GM12878 (cell line): Measurements from ENCODE around the gene NUAK2. TPM values are rescaled to one million over a fixed set of nuclear protein-coding genes. Genes with fewer than 3 reads are reported as not detected.

Experiments
- ATAC-seq: fragments of 200-7000 bp; cut with Tn5 transposase; 3 replicates; pipeline ENCODE4 v1.9.1; 2020; ENCODE audit warnings: mild to moderate bottlenecking, moderate library complexity
- BruUV-seq: library from RNA; stranded (reverse); fragments of 400-500 nt; replicated peaks from 2 replicates; lab custom pipeline; 2021; lab: Mats Ljungman, UMichigan
- CTCF ChIA-PET: fragments of 300-600 bp; sonication (Branson Sonifier 250); formaldehyde crosslinking; extraction: SDS; loops from one replicate; lab custom pipeline; 2021; ENCODE audit warnings: inconsistent platforms; lab: Yijun Ruan, JAX
- POLR2A ChIA-PET: fragments of 350-600 bp; formaldehyde crosslinking; extraction: SDS; loops from one replicate; lab custom pipeline; 2021; ENCODE audit warnings: inconsistent platforms; lab: Charles Lee
- RAD21 ChIA-PET: fragments of 300-600 bp; sonication (Branson Sonifier 250); formaldehyde crosslinking; loops from one replicate; lab custom pipeline; 2023; ENCODE audit warnings: antibody characterized with exemption; ENCODE audit not compliant: unreplicated experiment; lab: Charles Lee
- SMC1A ChIA-PET: fragments of 300-600 bp; sonication (Branson Sonifier 250); formaldehyde crosslinking; loops from one replicate; lab custom pipeline; 2023; ENCODE audit not compliant: unreplicated experiment, uncharacterized antibody; lab: Charles Lee
- DNase-seq: peaks from one replicate; pipeline ENCODE4 v3.0.0-alpha.2; 2011; ENCODE audit warnings: low read depth, low spot score
- FAIRE-seq: peaks from 3 replicates; lab custom pipeline; 2011; peaks lifted over from hg19 to GRCh38; lab: Jason Lieb, UNC
- H2AFZ ChIP-seq: 2 replicates; pipeline ENCODE4 v1.6.0; 2011; ENCODE audit warnings: low read depth, low read length, control low read depth; ENCODE audit not compliant: control insufficient read depth
- H3K27ac ChIP-seq: 2 replicates; pipeline ENCODE4 v1.5.1; 2011; ENCODE audit warnings: control low read depth; ENCODE audit not compliant: control insufficient read depth, insufficient read depth
- H3K27me3 ChIP-seq, 2 experiments: replicated peaks in 1 of 2; 2 replicates each; pipeline versions ENCODE4 v1.6.0 to v1.6.1; 2011; ENCODE audit warnings: low read length in 1 of 2; ENCODE audit not compliant: control insufficient read depth in 2 of 2, insufficient read depth in 2 of 2
- H3K36me3 ChIP-seq, 2 experiments: 2 replicates each; pipeline ENCODE4 v1.5.1; 2011; ENCODE audit warnings: low read length in 1 of 2; ENCODE audit not compliant: control insufficient read depth in 2 of 2, insufficient read depth in 2 of 2
- H3K4me1 ChIP-seq: 2 replicates; pipeline ENCODE4 v1.6.1; 2011; ENCODE audit warnings: mild to moderate bottlenecking, low read length, moderate library complexity, mixed read lengths; ENCODE audit not compliant: control insufficient read depth, insufficient read depth
- H3K4me2 ChIP-seq: 2 replicates; pipeline ENCODE4 v1.6.0; 2011; ENCODE audit warnings: control low read depth; ENCODE audit not compliant: control insufficient read depth, insufficient read depth
- H3K4me3 ChIP-seq: fragments of 200-600 bp; sonication (generic); 2 replicates; pipeline ENCODE4 v1.5.1; 2016
- H3K79me2 ChIP-seq: 2 replicates; pipeline ENCODE4 v1.6.0; 2011; ENCODE audit warnings: low read length; ENCODE audit not compliant: control insufficient read depth, insufficient read depth
- H3K9ac ChIP-seq: 2 replicates; pipeline ENCODE4 v1.8.0; 2011; ENCODE audit warnings: low read length, control low read depth, mixed read lengths; ENCODE audit not compliant: control insufficient read depth, insufficient read depth
- H3K9me3 ChIP-seq: replicated peaks from 3 replicates; pipeline ENCODE4 v1.5.1; 2011; ENCODE audit warnings: mild to moderate bottlenecking, low read length; ENCODE audit not compliant: control insufficient read depth, insufficient read depth
- H4K20me1 ChIP-seq: 2 replicates; pipeline ENCODE4 v1.6.0; 2011; ENCODE audit not compliant: control insufficient read depth, insufficient read depth
- CHD1 ChIP-seq: IDR thresholded peaks from 2 replicates; pipeline ENCODE4 v1.6.1; 2012; ENCODE audit warnings: low read depth, low read length, improper control_type of control experiment
- CHD2 ChIP-seq: IDR thresholded peaks from 2 replicates; pipeline ENCODE4 v1.6.1; 2011; ENCODE audit warnings: low read depth, low read length, improper control_type of control experiment, borderline replicate concordance
- CREB1 ChIP-seq: IDR thresholded peaks from 2 replicates; pipeline ENCODE4 v1.6.1; 2012; ENCODE audit warnings: low read depth, mild to moderate bottlenecking, inconsistent platforms
- HSF1 ChIP-seq: fragments of 150-350 bp; IDR thresholded peaks from 2 replicates; pipeline ENCODE4 v1.6.1; 2014; ENCODE audit warnings: mild to moderate bottlenecking, low read depth, low read length
- KAT2A ChIP-seq: conservative IDR thresholded peaks from 2 replicates; pipeline ENCODE4 v1.6.1; 2011; ENCODE audit warnings: low read depth, low read length; ENCODE audit not compliant: control insufficient read depth
- KDM1A ChIP-seq: fragments of 200-600 bp; sonication (generic); IDR thresholded peaks from 2 replicates; pipeline ENCODE4 v1.6.1; 2016; ENCODE audit warnings: borderline replicate concordance
- MEF2A ChIP-seq: IDR thresholded peaks from 2 replicates; pipeline ENCODE4 v1.6.1; 2011; ENCODE audit warnings: low read depth, mild to moderate bottlenecking, low read length, moderate library complexity; ENCODE audit not compliant: insufficient read depth
- NFYB ChIP-seq: IDR thresholded peaks from 2 replicates; pipeline ENCODE4 v1.6.1; 2011; ENCODE audit warnings: low read depth, mild to moderate bottlenecking, low read length, improper control_type of control experiment, moderate library complexity; ENCODE audit not compliant: insufficient read depth
- NR2C2 ChIP-seq: IDR thresholded peaks from 2 replicates; pipeline ENCODE4 v1.6.1; 2011; ENCODE audit warnings: borderline replicate concordance, low read depth; ENCODE audit not compliant: control insufficient read depth, insufficient read length
- NR2F1 ChIP-seq: fragments of 450-650 bp; conservative IDR thresholded peaks from 2 replicates; pipeline ENCODE4 v1.6.1; 2017; ENCODE audit warnings: mild to moderate bottlenecking
- SMAD1 ChIP-seq: fragments of 450-650 bp; IDR thresholded peaks from 2 replicates; pipeline ENCODE4 v1.6.1; 2018; ENCODE audit warnings: mild to moderate bottlenecking, low read depth; ENCODE audit not compliant: partially characterized antibody
- STAT3 ChIP-seq: IDR thresholded peaks from 2 replicates; pipeline ENCODE4 v1.6.1; 2011; ENCODE audit warnings: low read depth, low read length, improper control_type of control experiment
- ZNF24 ChIP-seq: fragments of 450-650 bp; IDR thresholded peaks from 2 replicates; pipeline ENCODE4 v1.6.1; 2017; ENCODE audit warnings: antibody characterized with exemption, mild to moderate bottlenecking
- ZNF384 ChIP-seq: IDR thresholded peaks from 2 replicates; pipeline ENCODE4 v1.6.1; 2012; ENCODE audit warnings: low read depth, mild to moderate bottlenecking, low read length, improper control_type of control experiment, borderline replicate concordance
- ZNF622 ChIP-seq: fragments of 450-650 bp; IDR thresholded peaks from 2 replicates; pipeline ENCODE4 v1.6.1; 2017; ENCODE audit warnings: mild to moderate bottlenecking, inconsistent platforms
- ZNF687 ChIP-seq: fragments of 450-650 bp; IDR thresholded peaks from 2 replicates; pipeline ENCODE4 v1.6.1; 2017; ENCODE audit warnings: mild to moderate bottlenecking, moderate library complexity
- ZSCAN29 ChIP-seq: fragments of 450-650 bp; IDR thresholded peaks from 2 replicates; pipeline ENCODE4 v1.6.1; 2017; ENCODE audit warnings: mild to moderate bottlenecking, moderate library complexity
- WGBS: methylation state at CpG from one replicate; pipeline ENCODE4 v1.1.6; 2016; ENCODE audit warnings: low lambda C conversion rate; ENCODE audit not compliant: insufficient replicate concordance, insufficient coverage; ENCODE audit errors: missing lambda C conversion rate; 5-methylcytosine and 5-hydroxymethylcytosine counted together
- in situ Hi-C: fragments of 300-500 bp; cut with MboI; formaldehyde crosslinking; loops from 9 replicates; pipeline ENCODE4 v1.14.3; 2018; ENCODE audit warnings: mixed read lengths
- intact Hi-C: fragments of 100-400 bp; cut with micrococcal nuclease; formaldehyde crosslinking; loops from one replicate; pipeline ENCODE4 v1.14.2; 2022; ENCODE audit not compliant: unreplicated experiment
- polyA plus RNA-seq, 11 experiments: library from polyadenylated mRNA; depleted of rRNA in 4 of 11; unstranded in 6 of 11; stranded (reverse) in 5 of 11; fragments of >200 nt; fragmentation: Nextera tagmentation in 4 of 11; fragmentation: Illumina TruSeq in 1 of 11; extraction: Ambion mirVana in 4 of 11; extraction: Trizol in 1 of 11; gene quantifications; 1 replicate in 1 of 11; 2 replicates in 10 of 11; pipeline versions ENCODE4 v1.2.1 to v1.2.3, GENCODE V29; 2011 to 2016; ENCODE audit warnings: inconsistent platforms in 2 of 11, missing spikeins in 2 of 11, low read depth in 1 of 11
- total RNA-seq, 4 experiments: library from RNA; depleted of rRNA in 3 of 4; stranded (reverse); fragments of >200 nt in 3 of 4; fragmentation: Illumina TruSeq in 1 of 4; extraction: Trizol in 1 of 4; gene quantifications; 2 replicates each; pipeline versions ENCODE4 v1.2.1 to v1.2.3, GENCODE V29; 2013 to 2021

NUAK2 gene
- total and polyA plus RNA-seq, 10 of the 15 experiments (the other 5 are each of a cell fraction or from before 2014, with no cell fraction given): 0.27 to 3.0 (median 1.2) TPM

GRCh38 chr1:205335692-205336091, 14.1 kb upstream of the NUAK2 start:
- in situ Hi-C loops: no loop called here
- no peak for TF ChIP-seq HSF1
- no peak for TF ChIP-seq NR2F1
- no peak for TF ChIP-seq NR2C2
- TF ChIP-seq ZNF24: no peak
- TF ChIP-seq KAT2A: no peak
- TF ChIP-seq SMAD1: no peak
- no peak for TF ChIP-seq CREB1
- no peak for TF ChIP-seq ZNF687
- TF ChIP-seq STAT3: no peak
- TF ChIP-seq ZSCAN29: no peak
- TF ChIP-seq CHD1: no peak
- no peak for TF ChIP-seq KDM1A
- no peak for TF ChIP-seq MEF2A
- no peak for TF ChIP-seq ZNF622
- no peak for TF ChIP-seq NFYB
- peak; percentile 84 for TF ChIP-seq CHD2
- TF ChIP-seq ZNF384: no peak

More at GRCh38 chr1:205335692-205336091, 14.1 kb upstream of the NUAK2 start:
- POLR2A ChIA-PET: interaction anchor here (0.6 kb wide), 1 partner anchor 78 kb away, joined by 4 read pairs; no protein-coding TSS in a partner anchor
- Histone ChIP-seq H3K4me3 (no peak overlapping the region), H2AFZ (no peak overlapping the region), H3K79me2 (no peaks in the 10 kb centered on the region), H3K27ac (no peak overlapping the region), H3K27me3 (peaks cover 6 to 18% of the 10 kb centered on the region in 2 experiments), H3K9me3 (no peaks in the 10 kb centered on the region), H3K4me1 (peaks cover 6% of the 10 kb centered on the region; the same call in 1 of the 2 replicates), H3K4me2 (no peak overlapping the region), H3K36me3 (no peaks in the 10 kb centered on the region), H3K9ac (no peak overlapping the region), H4K20me1 (no peaks in the 10 kb centered on the region; the same call in 1 of the 2 replicates)
- ATAC-seq: peak; percentile 87
- SMC1A ChIA-PET: interaction anchor here (0.7 to 35.1 kb wide), 19 partner anchors 10 to 322 kb away, joined by 3 to 1445 read pairs (median 5); no protein-coding TSS in a partner anchor
- FAIRE-seq: no peak
- no TSS peak for BruUV-seq
- CTCF ChIA-PET: interaction anchor here (0.6 to 59.5 kb wide), 48 partner anchors 10 to 333 kb away, joined by 3 to 2333 read pairs (median 4); partner anchors contain the start of genes KLHDC8A and NUAK2
- RAD21 ChIA-PET: interaction anchor here (0.8 to 3.6 kb wide), 14 partner anchors 11 to 323 kb away, joined by 3 to 23 read pairs (median 6); partner anchors contain the start of gene KLHDC8A
- DNase-seq: no peak
- intact Hi-C loops: loop anchor here (1.0 to 10.0 kb wide), 6 partner anchors 102 to 361 kb away; partner anchors contain the start of gene CDK18
- WGBS: 16% methylated on average over 4 of the region's 4 CpGs
